Type B pancreatic cell (in vitro differentiated cells): Measurements from ENCODE around the gene IL1A. TPM values are rescaled to one million over a fixed set of nuclear protein-coding genes. Genes with fewer than 3 reads are reported as not detected.

ENCODE experiments used
- DNase-seq: peaks from one replicate; pipeline ENCODE4 v3.0.0; 2021; ENCODE audit warnings: mixed read lengths; ENCODE audit not compliant: unreplicated experiment; ENCODE audit errors: extremely low spot score
- H3K27ac Mint-ChIP-seq: 2 replicates; pipeline ENCODE4 v1.8.0; 2021; ENCODE audit warnings: mild to moderate bottlenecking, mixed read lengths
- H3K27me3 Mint-ChIP-seq: 2 replicates; pipeline ENCODE4 v1.8.0; 2021; ENCODE audit warnings: mixed read lengths
- H3K36me3 Mint-ChIP-seq: 2 replicates; pipeline ENCODE4 v1.8.0; 2021; ENCODE audit warnings: mixed read lengths
- H3K4me1 Mint-ChIP-seq: one replicate; pipeline ENCODE4 v1.8.0; 2021; ENCODE audit warnings: mixed read lengths; ENCODE audit not compliant: unreplicated experiment
- H3K4me3 Mint-ChIP-seq: 2 replicates; pipeline ENCODE4 v1.8.0; 2021; ENCODE audit warnings: mild to moderate bottlenecking, mixed read lengths
- H3K9me3 Mint-ChIP-seq: 2 replicates; pipeline ENCODE4 v1.8.0; 2021; ENCODE audit warnings: mixed read lengths
- CTCF ChIP-seq: fragments of 200-600 bp; sonication (generic); conservative IDR thresholded peaks from 2 replicates; pipeline ENCODE4 v1.5.0; 2021; ENCODE audit warnings: antibody characterized with exemption, mild to moderate bottlenecking
- total RNA-seq: library from RNA; stranded (reverse); gene quantifications from 2 replicates; pipeline ENCODE4 v1.2.1, GENCODE V29; 2021; ENCODE audit warnings: low replicate concordance

The IL1A gene
- total RNA-seq, 1 donor from 2014 or later = 0.60 TPM

- TF ChIP-seq CTCF = no peak
- DNase-seq = no peak
- peaks cover 7% of the 10 kb centered on the region for H3K36me3 Mint-ChIP-seq
- no peak overlapping the region for H3K4me3 Mint-ChIP-seq
- H3K9me3 Mint-ChIP-seq = peaks cover 5% of the 10 kb centered on the region
- peaks cover 15% of the 10 kb centered on the region for H3K4me1 Mint-ChIP-seq
- H3K27me3 Mint-ChIP-seq = no peaks in the 10 kb centered on the region
- H3K27ac Mint-ChIP-seq = no peak overlapping the region
These were observed 8.1 kb upstream of the IL1A start for GRCh38 chr2:112792419-112792818.

- DNase-seq = no peak
- H3K36me3 Mint-ChIP-seq = peaks cover 7% of the 10 kb centered on the region
- H3K4me1 Mint-ChIP-seq = peaks cover 15% of the 10 kb centered on the region
- peaks cover 5% of the 10 kb centered on the region for H3K9me3 Mint-ChIP-seq
- H3K4me3 Mint-ChIP-seq = no peak overlapping the region
- TF ChIP-seq CTCF = no peak
- no peak overlapping the region for H3K27ac Mint-ChIP-seq
- no peaks in the 10 kb centered on the region for H3K27me3 Mint-ChIP-seq
These were observed 7.5 kb upstream of the IL1A start for GRCh38 chr2:112791693-112792230.

- no peak for TF ChIP-seq CTCF
- Mint-ChIP-seq H3K4me3 (no peak overlapping the region), H3K27ac (no peak overlapping the region), H3K4me1 (peaks cover 15% of the 10 kb centered on the region), H3K36me3 (peaks cover 7% of the 10 kb centered on the region), H3K9me3 (peaks cover 5% of the 10 kb centered on the region), H3K27me3 (no peaks in the 10 kb centered on the region)
- no peak for DNase-seq
These were observed 6.7 kb upstream of the IL1A start for GRCh38 chr2:112791019-112791418.

GRCh38 chr2:112790305-112790704, 6.0 kb upstream of the IL1A start:
- H3K27ac Mint-ChIP-seq = no peak overlapping the region
- peaks cover 3% of the 10 kb centered on the region for H3K36me3 Mint-ChIP-seq
- H3K4me3 Mint-ChIP-seq = no peak overlapping the region
- H3K9me3 Mint-ChIP-seq = no peaks in the 10 kb centered on the region
- H3K4me1 Mint-ChIP-seq = peaks cover 10% of the 10 kb centered on the region
- no peak for DNase-seq
- TF ChIP-seq CTCF = no peak
- H3K27me3 Mint-ChIP-seq = no peaks in the 10 kb centered on the region

GRCh38 chr2:112789186-112789585, 4.9 kb upstream of the IL1A start:
- Mint-ChIP-seq H3K4me3 (no peak overlapping the region), H3K9me3 (no peaks in the 10 kb centered on the region), H3K27ac (no peak overlapping the region), H3K27me3 (no peaks in the 10 kb centered on the region), H3K36me3 (peaks cover 3% of the 10 kb centered on the region), H3K4me1 (peaks cover 12% of the 10 kb centered on the region)
- no peak for DNase-seq
- TF ChIP-seq CTCF = no peak

GRCh38 chr2:112788653-112789052, 4.4 kb upstream of the IL1A start:
- no peak for DNase-seq
- Mint-ChIP-seq H3K27ac (no peak overlapping the region), H3K36me3 (peaks cover 3% of the 10 kb centered on the region), H3K9me3 (no peaks in the 10 kb centered on the region), H3K4me3 (no peak overlapping the region), H3K4me1 (peaks cover 12% of the 10 kb centered on the region), H3K27me3 (no peaks in the 10 kb centered on the region)
- no peak for TF ChIP-seq CTCF
